Endothelial cell (in vitro differentiated cells): ENCODE data around the gene FRAS1. TPM values are rescaled to one million over a fixed set of nuclear protein-coding genes. Genes with fewer than 3 reads are reported as not detected.

Source experiments
- DNase-seq: peaks from one replicate; pipeline ENCODE4 v3.0.0; 2021; ENCODE audit warnings: low spot score
- H3K27ac Mint-ChIP-seq: one replicate; pipeline ENCODE4 v1.8.0; 2021; ENCODE audit warnings: mixed read lengths, inconsistent platforms; ENCODE audit not compliant: unreplicated experiment
- H3K27me3 Mint-ChIP-seq: one replicate; pipeline ENCODE4 v1.8.0; 2021; ENCODE audit warnings: mild to moderate bottlenecking, moderate library complexity, mixed read lengths, inconsistent platforms; ENCODE audit not compliant: unreplicated experiment
- H3K36me3 Mint-ChIP-seq: one replicate; pipeline ENCODE4 v1.8.0; 2021; ENCODE audit warnings: mild to moderate bottlenecking, low read depth, mixed read lengths, inconsistent platforms; ENCODE audit not compliant: unreplicated experiment
- H3K4me1 Mint-ChIP-seq: one replicate; pipeline ENCODE4 v1.8.0; 2021; ENCODE audit warnings: mild to moderate bottlenecking, mixed read lengths, inconsistent platforms; ENCODE audit not compliant: unreplicated experiment
- H3K4me3 Mint-ChIP-seq: one replicate; pipeline ENCODE4 v1.8.0; 2021; ENCODE audit warnings: mild to moderate bottlenecking, mixed read lengths, inconsistent platforms; ENCODE audit not compliant: unreplicated experiment
- H3K9me3 Mint-ChIP-seq: one replicate; pipeline ENCODE4 v1.8.0; 2021; ENCODE audit warnings: mixed read lengths, inconsistent platforms; ENCODE audit not compliant: unreplicated experiment
- CTCF ChIP-seq: fragments of 200-600 bp; sonication (generic); IDR thresholded peaks from one replicate; pipeline ENCODE4 v1.5.0; 2021; ENCODE audit warnings: antibody characterized with exemption; ENCODE audit not compliant: unreplicated experiment
- total RNA-seq: library from RNA; stranded (reverse); fragmentation: NEBNext Ultra II Directional; extraction: Animal tissue kit (Norgen Biotek cat#: 25700); gene quantifications from one replicate; pipeline ENCODE4 v1.2.1, GENCODE V29; 2021; ENCODE audit not compliant: unreplicated experiment

The FRAS1 gene
- total RNA-seq, 1 donor from 2014 or later: 51.7 TPM

- no peak for TF ChIP-seq CTCF
- H3K36me3 Mint-ChIP-seq: peaks cover 10% of the 10 kb centered on the region
- no peaks in the 10 kb centered on the region for H3K9me3 Mint-ChIP-seq
- DNase-seq: no peak
- peaks cover 3% of the 10 kb centered on the region for H3K27me3 Mint-ChIP-seq
- no peak overlapping the region for H3K27ac Mint-ChIP-seq
- H3K4me1 Mint-ChIP-seq: peaks cover 16% of the 10 kb centered on the region
- no peak overlapping the region for H3K4me3 Mint-ChIP-seq
Measured at GRCh38 chr4:78553043-78553396, 495.9 kb downstream of the FRAS1 start.

DNA sequence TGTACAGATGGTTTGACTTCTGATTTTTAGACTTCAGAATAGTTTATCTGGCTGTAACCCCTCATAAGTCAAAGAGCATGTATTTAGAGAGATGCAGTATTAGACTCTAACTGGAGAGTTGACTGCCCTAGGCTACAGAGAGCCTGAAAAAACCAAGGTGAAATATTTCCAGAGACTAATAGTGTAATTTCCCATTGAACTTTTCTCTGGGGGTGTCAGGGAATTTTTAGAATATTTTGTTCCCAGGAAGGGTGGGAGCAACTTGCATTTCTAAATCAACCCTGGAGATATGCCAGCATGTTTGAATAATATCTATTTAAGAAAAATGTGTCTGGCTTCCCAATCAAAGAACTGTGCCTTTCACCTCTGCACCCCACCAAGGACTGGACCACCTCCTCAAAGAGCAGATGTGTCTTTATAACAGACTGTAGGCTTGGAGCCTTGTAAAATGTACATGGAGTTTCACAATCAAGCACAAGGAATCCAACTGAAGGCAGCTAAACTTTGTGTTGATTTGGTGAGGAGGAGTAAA is 496.5 kb downstream of the FRAS1 start:
- Mint-ChIP-seq H3K9me3 (no peaks in the 10 kb centered on the region), H3K36me3 (peaks cover 10% of the 10 kb centered on the region), H3K4me1 (peaks cover 16% of the 10 kb centered on the region), H3K27me3 (peaks cover 3% of the 10 kb centered on the region), H3K4me3 (no peak overlapping the region), H3K27ac (no peak overlapping the region)
- no peak for DNase-seq
- no peak for TF ChIP-seq CTCF

DNA sequence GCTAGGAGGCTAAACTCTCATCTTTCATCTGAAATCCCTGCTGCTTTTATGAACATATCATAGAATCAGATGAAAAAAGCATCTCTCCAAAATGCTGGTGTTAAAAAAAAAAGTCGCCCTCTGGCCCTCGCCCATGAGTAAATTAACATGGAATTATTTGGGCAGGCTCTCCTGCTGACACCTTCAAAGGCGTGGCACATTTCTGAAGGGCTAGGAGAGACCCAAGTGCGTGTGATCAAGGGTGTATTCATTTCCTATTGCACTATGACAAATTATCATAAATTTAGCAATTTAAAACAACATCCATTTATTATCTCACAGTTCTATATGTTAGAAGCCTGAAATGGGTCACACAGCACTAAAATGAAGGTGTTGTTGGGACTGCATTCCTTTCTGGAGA is 499.5 kb downstream of the FRAS1 start:
- Mint-ChIP-seq H3K27ac (no peak overlapping the region), H3K36me3 (peaks cover 10% of the 10 kb centered on the region), H3K9me3 (no peaks in the 10 kb centered on the region), H3K27me3 (peaks cover 3% of the 10 kb centered on the region), H3K4me3 (no peak overlapping the region), H3K4me1 (peaks cover 13% of the 10 kb centered on the region)
- TF ChIP-seq CTCF: no peak
- DNase-seq: no peak

DNA sequence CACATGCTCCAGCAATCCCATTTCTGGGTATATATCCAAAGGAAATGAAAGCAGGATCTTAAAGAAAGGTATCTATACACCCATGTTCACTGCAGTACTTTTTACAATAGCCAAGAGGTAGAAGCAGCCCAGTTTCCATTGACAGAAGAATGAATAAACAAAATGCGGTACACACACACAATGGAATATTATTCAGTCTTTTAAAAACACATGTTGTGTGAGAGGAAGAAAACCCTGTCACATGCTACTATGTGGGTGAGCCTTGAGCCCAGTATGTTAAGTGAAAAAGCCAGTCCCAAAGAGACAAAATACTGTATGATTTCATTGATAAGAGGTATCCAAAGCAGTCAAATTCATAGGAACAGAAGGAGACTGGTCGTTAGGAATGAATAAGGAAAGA is 500.7 kb downstream of the FRAS1 start:
- no peak overlapping the region for H3K27ac Mint-ChIP-seq
- H3K27me3 Mint-ChIP-seq: peaks cover 3% of the 10 kb centered on the region
- no peak overlapping the region for H3K4me3 Mint-ChIP-seq
- H3K9me3 Mint-ChIP-seq: no peaks in the 10 kb centered on the region
- H3K36me3 Mint-ChIP-seq: peaks cover 13% of the 10 kb centered on the region
- DNase-seq: no peak
- no peak for TF ChIP-seq CTCF
- H3K4me1 Mint-ChIP-seq: peaks cover 18% of the 10 kb centered on the region

DNA sequence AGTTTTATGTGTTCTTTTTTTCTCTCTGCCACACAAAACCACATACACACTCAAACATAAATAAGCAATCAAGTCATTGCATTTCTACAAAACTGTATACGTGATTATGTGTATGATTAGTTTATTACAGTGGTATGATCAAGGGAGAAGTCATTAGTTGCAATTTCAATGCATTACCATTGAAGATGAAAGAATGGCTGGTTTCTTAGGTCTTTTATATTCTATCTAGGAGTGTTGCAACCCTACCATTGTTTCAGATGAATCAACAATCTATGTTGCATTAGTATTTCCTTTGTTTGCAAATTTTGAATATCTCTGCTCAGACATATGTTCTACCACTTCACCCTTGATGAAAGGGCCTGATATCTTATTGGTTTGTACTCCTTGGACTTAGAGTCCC is 501.3 kb downstream of the FRAS1 start:
- H3K9me3 Mint-ChIP-seq: no peaks in the 10 kb centered on the region
- peaks cover 14% of the 10 kb centered on the region for H3K4me1 Mint-ChIP-seq
- H3K36me3 Mint-ChIP-seq: peaks cover 13% of the 10 kb centered on the region
- no peak overlapping the region for H3K27ac Mint-ChIP-seq
- DNase-seq: no peak
- TF ChIP-seq CTCF: no peak
- H3K27me3 Mint-ChIP-seq: peaks cover 3% of the 10 kb centered on the region
- no peak overlapping the region for H3K4me3 Mint-ChIP-seq
